ENCODE measurements around the gene IL1RAPL1. TPM values are rescaled to one million over a fixed set of nuclear protein-coding genes. Genes with fewer than 3 reads are reported as not detected.

Gene IL1RAPL1
- total and polyA plus RNA-seq, 2 donors (not counting 3 experiments of a cell fraction or from before 2014, with no cell fraction given) = 0.79 to 1.3 TPM

DNA sequence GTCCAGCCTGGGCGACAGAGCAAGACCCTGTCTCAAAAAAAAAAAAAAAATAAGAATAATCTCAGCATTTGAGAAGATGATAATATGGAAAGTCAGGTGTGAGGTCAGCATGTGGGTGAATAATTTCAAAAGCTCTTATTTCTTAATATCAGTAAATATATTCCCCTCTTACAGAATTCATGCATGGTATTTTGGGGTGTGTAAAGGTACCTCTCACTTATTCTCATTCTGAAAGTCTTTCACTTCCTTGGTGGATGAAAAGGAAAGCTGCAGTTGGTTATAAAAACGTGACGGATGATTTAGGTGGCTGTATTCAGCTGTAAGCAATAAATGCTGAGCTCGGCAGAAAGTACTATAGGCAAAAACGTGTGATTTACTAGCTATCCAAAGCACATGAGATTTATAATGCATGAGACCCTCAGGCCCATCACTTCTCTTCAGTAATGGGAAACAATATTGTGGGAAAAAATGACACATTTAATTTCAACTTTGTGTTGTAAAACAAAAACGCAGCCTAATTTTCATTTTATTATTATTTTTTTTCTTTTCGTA, 1275.0 kb downstream of the IL1RAPL1 start:
- H3K27ac ChIP-seq (ENCODE audit: insufficient read depth, low read depth, low read length) = no peak overlapping the region
- POLR2A ChIA-PET = no interaction called here
- H3K4me1 ChIP-seq (ENCODE audit: control insufficient read depth, extremely low read depth, insufficient read depth, low read length) = no peaks in the 10 kb centered on the region
- no peaks in the 10 kb centered on the region for H3K9me3 ChIP-seq (replicated peaks; ENCODE audit: control insufficient read depth, insufficient read depth, low read length)
- CTCF ChIA-PET = no interaction called here
- no TSS peak for BruUV-seq (replicated peaks)
- H2AFZ ChIP-seq (ENCODE audit: low read depth, low read length) = no peak overlapping the region
- H3K9ac ChIP-seq (replicated peaks; ENCODE audit: extremely low read depth, insufficient read depth, low read length) = no peak overlapping the region
- no peak overlapping the region for H3K4me3 ChIP-seq (replicated peaks in 1 of 3; ENCODE audit: insufficient read depth in 1 of 3, low read depth in 1 of 3, low read length in 3 of 3)
- FAIRE-seq (no peak), DNase-seq (ENCODE audit: low read depth, low spot score) (no peak)
- H3K79me2 ChIP-seq (ENCODE audit: control insufficient read depth, insufficient read depth, low read length) = no peaks in the 10 kb centered on the region
- intact Hi-C loops (cut with micrococcal nuclease) = no loop called here
- no peaks in the 10 kb centered on the region for H3K9me1 ChIP-seq (replicated peaks; ENCODE audit: control insufficient read depth, extremely low read depth, insufficient read depth, low read length)
- dilution Hi-C loops (cut with MboI; ENCODE audit: extremely low pct_ligation_motif_present, low sequenced_read_pairs) = no loop called here
- TF ChIP-seq, protein P1, sequence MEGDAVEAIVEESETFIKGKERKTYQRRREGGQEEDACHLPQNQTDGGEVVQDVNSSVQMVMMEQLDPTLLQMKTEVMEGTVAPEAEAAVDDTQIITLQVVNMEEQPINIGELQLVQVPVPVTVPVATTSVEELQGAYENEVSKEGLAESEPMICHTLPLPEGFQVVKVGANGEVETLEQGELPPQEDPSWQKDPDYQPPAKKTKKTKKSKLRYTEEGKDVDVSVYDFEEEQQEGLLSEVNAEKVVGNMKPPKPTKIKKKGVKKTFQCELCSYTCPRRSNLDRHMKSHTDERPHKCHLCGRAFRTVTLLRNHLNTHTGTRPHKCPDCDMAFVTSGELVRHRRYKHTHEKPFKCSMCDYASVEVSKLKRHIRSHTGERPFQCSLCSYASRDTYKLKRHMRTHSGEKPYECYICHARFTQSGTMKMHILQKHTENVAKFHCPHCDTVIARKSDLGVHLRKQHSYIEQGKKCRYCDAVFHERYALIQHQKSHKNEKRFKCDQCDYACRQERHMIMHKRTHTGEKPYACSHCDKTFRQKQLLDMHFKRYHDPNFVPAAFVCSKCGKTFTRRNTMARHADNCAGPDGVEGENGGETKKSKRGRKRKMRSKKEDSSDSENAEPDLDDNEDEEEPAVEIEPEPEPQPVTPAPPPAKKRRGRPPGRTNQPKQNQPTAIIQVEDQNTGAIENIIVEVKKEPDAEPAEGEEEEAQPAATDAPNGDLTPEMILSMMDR (IDR thresholded peaks at IDR 0.05; ENCODE audit: extremely low read depth in 1 of 2, insufficient read depth in 1 of 2, low read depth in 1 of 2, low read length in 2 of 2) = no peak
- no peak for TF ChIP-seq FOS (IDR thresholded peaks at IDR 0.05; ENCODE audit: borderline replicate concordance, insufficient read depth, low read length)
- TF ChIP-seq JUN (IDR thresholded peaks at IDR 0.05; ENCODE audit: borderline replicate concordance, insufficient read depth, insufficient read length, low read depth) = no peak
- TF ChIP-seq, protein P2, sequence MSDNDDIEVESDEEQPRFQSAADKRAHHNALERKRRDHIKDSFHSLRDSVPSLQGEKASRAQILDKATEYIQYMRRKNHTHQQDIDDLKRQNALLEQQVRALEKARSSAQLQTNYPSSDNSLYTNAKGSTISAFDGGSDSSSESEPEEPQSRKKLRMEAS (IDR thresholded peaks at IDR 0.05; ENCODE audit: insufficient read depth, insufficient read length) = no peak
- TF ChIP-seq EZH2 (IDR thresholded peaks at IDR 0.05; ENCODE audit: borderline replicate concordance, low read depth, low read length, severe bottlenecking) = no peak
- TF ChIP-seq MYC (IDR thresholded peaks at IDR 0.05; ENCODE audit: low read depth, low read length) = no peak
- no peak for TF ChIP-seq POLR2AphosphoS5 (IDR thresholded peaks at IDR 0.05; ENCODE audit: insufficient read depth, low read depth, low read length)
- no peak for TF ChIP-seq POLR2A (IDR thresholded peaks at IDR 0.05; ENCODE audit: low read depth, low read length)
- no peak for TF ChIP-seq GATA2 (IDR thresholded peaks at IDR 0.05; ENCODE audit: insufficient read depth, insufficient read length, low read depth, low read length)
- no peak overlapping the region for H3K4me2 ChIP-seq (ENCODE audit: insufficient read depth, low read length)
- H3K36me3 ChIP-seq (ENCODE audit: control insufficient read depth in 2 of 2, extremely low read depth in 1 of 2, insufficient read depth in 2 of 2, low read length in 2 of 2) = no peaks in the 10 kb centered on the region
- no peaks in the 10 kb centered on the region for H4K20me1 ChIP-seq (replicated peaks; ENCODE audit: control insufficient read depth, extremely low read depth, insufficient read depth, low read length)
- H3K27me3 ChIP-seq (ENCODE audit: control insufficient read depth in 2 of 2, insufficient read depth in 2 of 2, low read length in 2 of 2) = no peaks in the 10 kb centered on the region

Data from endothelial cell of umbilical vein (primary cell).